ENCODE measurements around the gene GNAI1.

DNA sequence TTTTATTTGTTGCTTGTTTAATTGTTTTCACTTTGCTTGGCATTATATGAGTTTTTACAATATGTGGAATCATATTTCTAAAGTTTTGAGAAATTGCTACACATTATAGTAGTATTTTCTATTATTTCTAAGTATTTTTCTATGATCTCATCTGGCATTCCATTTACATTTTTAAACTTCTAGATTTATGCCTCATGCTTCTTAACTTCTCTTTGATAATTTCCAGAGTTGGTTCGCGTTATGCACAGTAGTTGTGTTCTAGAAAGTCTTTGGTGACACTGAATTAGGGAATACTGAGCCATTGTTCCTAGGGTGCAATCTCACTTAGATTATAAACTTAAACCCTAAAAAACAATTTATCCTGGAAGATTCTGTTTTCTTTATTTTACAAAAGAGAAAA is 129.2 kb downstream of the GNAI1 start:
- TF ChIP-seq POLR2AphosphoS5 (IDR thresholded peaks at IDR 0.05; ENCODE audit: borderline replicate concordance, low read depth, low read length) (no peak), EZH2 (IDR thresholded peaks at IDR 0.05) (no peak)
